Measurements from ENCODE around the gene MEAK7.

DNA sequence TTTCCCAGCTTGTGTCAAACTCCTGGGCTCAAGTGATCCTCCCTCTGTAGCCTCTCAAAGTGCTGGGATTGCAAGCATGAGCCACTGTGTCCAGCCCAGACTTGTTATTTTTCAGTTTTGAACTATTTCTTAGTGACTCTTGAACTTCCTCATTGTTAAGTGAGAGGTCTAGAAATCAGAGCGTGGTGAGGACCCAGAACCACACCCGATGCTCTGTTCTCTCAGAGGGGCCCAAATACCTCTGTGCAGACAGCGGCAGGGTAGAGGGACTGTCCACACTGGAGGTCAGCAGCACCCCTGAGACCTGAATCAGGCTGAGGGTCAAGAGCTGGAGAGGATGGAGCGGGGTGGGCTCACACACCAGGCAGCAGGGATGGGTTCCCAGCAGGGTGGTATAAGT is 47.7 kb upstream of the MEAK7 start:
- TF ChIP-seq CTCF (IDR thresholded peaks at IDR 0.05), result no peak
- no peak for TF ChIP-seq POLR2A (IDR thresholded peaks at IDR 0.05)
- TF ChIP-seq EP300 (IDR thresholded peaks at IDR 0.05), result no peak
